Adipocyte (in vitro differentiated cells): Measurements from ENCODE around the gene RFT1.

Source experiments
- DNase-seq: peaks from one replicate; pipeline ENCODE4 v3.0.0-alpha.2; 2015; ENCODE audit warnings: low read depth
- H3K27me3 ChIP-seq: replicated peaks from 2 replicates; pipeline ENCODE4 v1.7.0; 2013; ENCODE audit warnings: mild to moderate bottlenecking, low read length, moderate library complexity; ENCODE audit not compliant: control insufficient read depth, insufficient read depth
- H3K36me3 ChIP-seq: 2 replicates; pipeline ENCODE4 v1.7.0; 2013; ENCODE audit warnings: low read length, mild to moderate bottlenecking, moderate library complexity; ENCODE audit not compliant: control insufficient read depth, insufficient read depth, severe bottlenecking
- H3K4me1 ChIP-seq: 2 replicates; pipeline ENCODE4 v1.7.0; 2013; ENCODE audit warnings: mild to moderate bottlenecking, low read length, moderate library complexity; ENCODE audit not compliant: control insufficient read depth, insufficient read depth
- H3K4me3 ChIP-seq: 2 replicates; pipeline ENCODE4 v1.7.0; 2013; ENCODE audit warnings: mild to moderate bottlenecking, low read length, moderate library complexity
- H3K9ac ChIP-seq: 2 replicates; pipeline ENCODE4 v1.7.0; 2013; ENCODE audit warnings: mild to moderate bottlenecking, low read length, moderate library complexity
- H3K9me3 ChIP-seq: 2 replicates; pipeline ENCODE4 v1.7.0; 2013; ENCODE audit warnings: mild to moderate bottlenecking, low read length, moderate library complexity; ENCODE audit not compliant: control insufficient read depth

RFT1 gene

DNA sequence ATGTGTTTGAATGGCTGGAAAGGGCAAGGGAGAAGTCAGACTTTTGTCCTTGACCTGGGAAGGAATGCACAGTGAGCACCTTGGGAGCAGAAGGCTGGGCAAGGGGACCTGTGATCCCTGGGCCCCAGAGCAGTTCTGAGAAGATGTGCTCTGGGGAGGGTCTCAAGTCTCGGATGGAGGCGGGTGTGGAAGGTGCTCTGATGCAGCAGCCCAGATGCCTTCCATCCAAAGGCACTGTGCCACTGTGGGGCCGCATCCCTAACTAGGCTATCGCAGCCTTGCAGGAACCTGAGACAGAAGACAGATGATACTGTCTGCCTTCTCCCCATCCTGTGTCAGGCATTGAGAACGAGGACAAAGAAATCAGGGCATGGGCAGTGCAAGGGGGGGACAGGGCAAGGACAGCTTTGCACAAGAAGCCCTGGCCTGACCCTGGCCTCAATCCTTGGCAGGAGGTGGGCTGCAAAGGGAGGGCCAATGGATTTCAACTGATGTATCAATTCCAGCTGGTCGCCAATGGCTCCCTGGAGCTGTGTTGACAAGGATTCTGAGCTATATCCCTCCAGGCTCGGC is 16.2 kb upstream of the RFT1 start:
- Histone ChIP-seq H3K4me3 (no peak overlapping the region), H3K9ac (no peak overlapping the region), H3K36me3 (no peaks in the 10 kb centered on the region), H3K4me1 (peaks cover 17% of the 10 kb centered on the region), H3K9me3 (no peaks in the 10 kb centered on the region), H3K27me3 (no peaks in the 10 kb centered on the region)
- no peak for DNase-seq

DNA sequence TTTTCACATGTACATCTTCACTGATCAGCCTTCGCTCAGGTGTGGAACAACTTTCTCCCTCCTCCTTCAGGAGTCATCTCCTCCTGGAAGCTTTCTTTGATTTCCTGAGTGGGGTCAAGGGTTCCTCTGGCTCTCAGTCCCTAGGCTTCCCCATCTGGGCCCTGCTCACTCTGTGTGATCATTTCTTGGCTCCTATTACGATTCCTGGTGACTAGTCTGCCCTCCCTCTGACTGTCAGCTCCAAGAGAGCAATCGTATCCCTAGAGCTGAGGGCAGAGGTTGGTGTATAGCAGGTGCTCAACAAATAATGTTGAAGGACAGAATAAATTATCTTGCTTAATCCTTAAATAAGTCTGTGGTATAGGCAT is 15.5 kb upstream of the RFT1 start:
- DNase-seq, result no peak
- Histone ChIP-seq H3K9ac (no peak overlapping the region), H3K4me3 (no peak overlapping the region), H3K4me1 (peaks cover 18% of the 10 kb centered on the region), H3K9me3 (no peaks in the 10 kb centered on the region), H3K27me3 (no peaks in the 10 kb centered on the region), H3K36me3 (no peaks in the 10 kb centered on the region)

DNA sequence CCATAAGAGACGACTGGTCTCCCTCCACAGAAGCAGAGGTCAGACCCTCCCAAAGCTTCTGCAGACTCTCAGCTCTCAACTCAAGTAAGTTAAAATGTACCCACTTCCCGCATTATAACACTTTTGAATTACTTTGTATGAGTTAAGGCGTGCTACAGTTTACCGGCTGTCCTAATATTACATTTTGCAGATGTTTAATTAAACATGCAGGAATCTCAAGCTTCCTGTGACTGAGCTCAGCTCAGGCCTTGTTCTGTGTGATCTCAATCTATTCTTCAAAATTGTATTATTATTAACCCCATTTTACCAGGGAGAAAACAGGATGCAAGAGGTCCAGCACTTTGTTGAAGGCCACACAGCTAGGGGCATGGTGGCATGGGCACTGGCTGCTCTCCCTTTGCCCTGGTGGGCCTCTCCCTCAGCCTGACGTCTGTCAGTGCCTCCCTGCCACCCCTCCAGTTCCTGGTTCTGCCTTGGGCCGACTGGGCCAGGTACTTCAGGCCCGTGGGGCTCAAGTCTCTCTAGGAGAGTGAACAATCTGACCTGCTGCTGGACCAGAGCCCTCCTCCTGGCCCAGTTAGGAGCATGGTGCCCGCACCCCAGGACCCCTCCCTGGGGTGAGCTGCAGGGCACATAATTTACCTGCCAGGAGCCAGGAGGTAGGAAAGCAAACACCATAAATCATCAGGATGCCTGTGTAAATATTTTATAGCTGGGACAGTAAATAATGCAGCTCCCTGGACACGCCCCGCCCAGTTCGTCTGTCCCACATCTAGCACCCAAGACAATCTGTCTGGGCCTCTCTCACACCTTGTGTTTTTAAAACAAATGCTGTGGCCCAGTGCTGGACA is 14.9 kb upstream of the RFT1 start:
- no peaks in the 10 kb centered on the region for H3K27me3 ChIP-seq

DNA sequence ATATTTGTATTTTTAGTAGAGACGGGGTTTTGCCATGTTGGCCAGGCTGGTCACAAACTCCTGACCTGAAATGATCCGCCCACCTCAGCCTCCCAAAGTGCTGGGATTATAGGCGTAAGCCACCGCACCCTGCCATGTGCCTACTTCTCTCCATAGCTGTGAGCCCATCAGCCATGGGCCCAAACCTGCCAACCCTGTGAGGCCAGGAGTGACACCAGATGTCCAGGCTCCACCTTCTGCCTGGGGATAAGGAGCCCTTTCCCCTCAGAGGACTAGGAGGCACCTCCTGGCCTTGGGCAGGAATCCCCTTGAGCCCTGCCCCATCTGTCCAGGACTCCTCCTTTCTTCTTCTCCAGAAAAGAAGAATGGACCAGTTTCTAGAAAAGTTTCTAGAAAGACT is 14.2 kb upstream of the RFT1 start:
- no peaks in the 10 kb centered on the region for H3K27me3 ChIP-seq
- no peaks in the 10 kb centered on the region for H3K36me3 ChIP-seq
- no peaks in the 10 kb centered on the region for H3K9me3 ChIP-seq
- H3K9ac ChIP-seq, result no peak overlapping the region
- H3K4me1 ChIP-seq, result peaks cover 10% of the 10 kb centered on the region
- no peak overlapping the region for H3K4me3 ChIP-seq
- DNase-seq, result no peak

More for the DNA sequence above, 14.9 kb upstream of the RFT1 start:
- no peaks in the 10 kb centered on the region for H3K9me3 ChIP-seq
- DNase-seq, result no peak
- H3K36me3 ChIP-seq, result no peaks in the 10 kb centered on the region
- no peak overlapping the region for H3K9ac ChIP-seq
- H3K4me3 ChIP-seq, result no peak overlapping the region
- peaks cover 17% of the 10 kb centered on the region for H3K4me1 ChIP-seq

DNA sequence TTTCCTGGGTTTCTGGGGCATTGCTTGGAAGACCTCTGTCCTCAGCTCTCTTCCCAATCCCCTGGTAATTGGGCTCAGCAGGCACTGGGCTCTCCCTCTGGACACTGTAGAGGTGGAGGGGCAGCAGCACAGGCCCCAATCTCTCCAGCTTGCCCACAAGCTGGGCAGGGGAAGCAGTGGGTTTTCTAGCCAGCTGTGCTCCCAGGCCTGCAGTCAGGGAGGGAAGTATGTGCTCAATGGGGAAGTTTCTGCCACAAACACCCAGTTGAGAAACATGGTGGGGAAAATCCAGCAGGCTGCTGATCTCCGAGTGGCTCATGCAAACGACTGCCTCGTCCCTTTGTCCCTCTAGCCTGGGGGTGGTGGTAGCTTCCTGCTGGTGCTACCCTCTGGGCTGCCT is 12.8 kb upstream of the RFT1 start:
- Histone ChIP-seq H3K4me3 (no peak overlapping the region), H3K27me3 (no peaks in the 10 kb centered on the region), H3K9ac (no peak overlapping the region), H3K4me1 (peaks cover 10% of the 10 kb centered on the region), H3K9me3 (no peaks in the 10 kb centered on the region), H3K36me3 (no peaks in the 10 kb centered on the region)
- no peak for DNase-seq

DNA sequence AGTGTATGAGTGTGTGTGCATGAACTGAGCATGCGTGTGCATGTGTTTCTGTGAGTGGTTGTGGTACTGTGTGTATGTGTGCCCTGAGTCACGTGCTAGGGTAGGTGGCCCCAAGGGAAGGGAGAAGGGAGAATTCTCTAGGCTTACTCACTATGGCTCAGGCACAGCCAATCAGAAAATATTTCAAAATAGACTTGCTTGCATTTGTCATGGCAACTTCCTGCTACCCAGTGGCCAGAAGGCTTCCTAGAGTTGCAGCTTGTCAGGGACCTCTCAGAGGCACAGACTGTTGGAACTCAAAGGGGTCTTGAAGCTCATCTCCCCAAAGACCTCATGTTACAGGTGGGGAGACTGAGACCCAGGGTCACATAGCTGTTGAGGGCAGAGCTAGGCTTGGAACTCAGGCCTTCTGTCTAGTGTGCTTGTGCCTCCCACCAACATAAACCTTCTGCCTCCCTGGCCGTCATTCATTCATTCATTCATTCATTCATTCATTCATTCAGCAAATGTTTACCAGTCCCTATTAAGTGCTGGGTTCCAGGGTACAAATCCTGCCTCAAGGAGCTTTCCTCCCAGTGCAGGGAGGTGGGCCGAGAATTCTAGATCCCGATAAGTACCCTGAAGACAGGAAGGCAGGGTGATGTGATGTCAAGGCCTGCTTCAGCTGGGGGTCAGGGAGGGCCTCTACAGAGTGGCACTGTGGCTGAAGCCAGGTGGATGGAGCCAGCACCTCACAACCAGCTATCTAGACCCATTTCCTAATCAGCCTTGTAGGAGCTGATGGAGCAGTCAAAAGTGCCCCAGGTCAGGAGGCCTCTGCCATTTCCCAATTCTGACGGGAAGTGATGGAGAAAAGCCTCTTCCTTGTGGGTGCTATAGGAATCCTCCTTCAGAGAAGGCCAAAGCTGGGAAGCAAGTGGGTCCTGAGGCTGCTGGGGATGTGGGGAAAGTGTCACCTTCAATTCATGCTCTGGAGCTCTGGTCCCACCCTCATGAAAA is 10.9 kb upstream of the RFT1 start:
- Histone ChIP-seq H3K9me3 (no peaks in the 10 kb centered on the region), H3K4me3 (no peak overlapping the region), H3K27me3 (no peaks in the 10 kb centered on the region), H3K9ac (no peak overlapping the region), H3K4me1 (peaks cover 10% of the 10 kb centered on the region), H3K36me3 (no peaks in the 10 kb centered on the region)
- DNase-seq, result peak; percentile 54

DNA sequence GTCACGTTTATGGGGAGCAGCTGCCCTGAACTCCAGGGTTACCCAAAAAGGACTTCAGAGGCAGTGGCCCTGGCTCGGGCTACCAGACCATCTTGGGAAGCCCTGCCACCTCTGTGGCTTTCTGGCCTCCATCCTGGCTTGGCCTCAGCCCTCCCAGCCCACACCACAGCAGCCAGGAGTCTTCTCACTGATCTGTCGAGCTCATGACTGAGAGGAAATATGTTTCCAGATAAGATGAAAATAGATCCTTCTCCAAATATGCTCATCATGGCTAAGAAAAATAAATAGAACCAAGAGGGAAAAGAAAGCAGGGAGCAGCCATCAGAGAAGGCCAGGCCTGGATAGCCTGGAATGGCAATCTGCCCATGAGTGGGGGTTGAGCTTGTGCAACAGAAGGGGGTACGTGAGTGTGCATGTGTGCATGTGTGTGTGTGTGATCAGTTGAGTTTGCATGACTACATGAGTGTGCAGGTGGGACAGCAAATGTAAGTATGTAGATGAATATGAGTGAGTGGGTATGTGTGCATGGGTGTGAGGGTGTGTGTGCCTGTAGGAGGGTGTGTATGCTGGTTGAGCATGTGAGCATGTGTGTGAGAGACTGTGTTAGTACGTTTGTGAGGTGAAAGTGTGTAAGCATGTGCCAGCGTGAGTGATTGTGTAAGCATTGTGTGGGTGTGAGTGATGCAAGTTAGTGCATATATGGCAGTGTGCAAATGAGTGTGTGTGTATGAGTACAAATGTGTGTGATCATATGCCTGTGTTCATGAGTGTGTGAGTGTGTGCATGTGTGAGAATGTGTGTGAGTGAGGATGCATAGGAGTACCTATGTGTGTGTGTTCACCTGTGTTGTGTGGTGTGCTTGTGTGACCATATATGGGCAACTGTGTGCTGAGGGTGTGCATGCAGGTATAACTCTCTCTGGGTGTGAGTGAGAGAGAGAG is 9.9 kb upstream of the RFT1 start:
- H3K9ac ChIP-seq, result no peak overlapping the region
- H3K4me1 ChIP-seq, result peaks cover 10% of the 10 kb centered on the region
- H3K9me3 ChIP-seq, result no peaks in the 10 kb centered on the region
- H3K36me3 ChIP-seq, result no peaks in the 10 kb centered on the region
- no peaks in the 10 kb centered on the region for H3K27me3 ChIP-seq
- DNase-seq, result no peak
- no peak overlapping the region for H3K4me3 ChIP-seq

DNA sequence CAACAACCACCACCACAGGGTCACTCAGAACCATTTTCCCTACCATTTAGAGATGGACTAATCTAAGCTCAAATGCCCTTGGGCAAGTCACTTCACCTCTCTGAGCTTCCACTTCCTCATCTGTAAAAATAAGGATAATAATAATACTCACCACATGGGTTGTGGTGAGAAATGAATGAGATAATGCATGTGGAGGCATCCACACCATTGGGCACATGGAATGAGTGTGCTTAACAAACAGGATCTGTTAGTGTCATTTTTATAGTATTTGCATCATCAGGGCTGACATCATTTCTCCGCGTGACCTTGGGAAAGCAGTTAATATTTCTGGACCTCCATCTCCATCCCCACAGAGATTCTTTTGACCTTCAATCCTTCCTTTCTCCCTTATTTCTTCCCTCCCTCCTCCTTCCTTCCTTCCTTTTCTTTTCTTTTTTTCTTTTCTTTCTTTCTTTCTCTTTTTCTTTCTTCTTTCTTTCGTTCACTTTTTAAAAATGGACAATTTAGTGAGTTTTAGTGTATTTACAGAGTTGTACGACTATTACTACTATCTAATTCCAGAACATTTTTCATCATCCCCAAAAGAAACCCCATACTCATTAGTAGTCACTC is 7.7 kb upstream of the RFT1 start:
- no peak for DNase-seq
- H3K9me3 ChIP-seq, result no peaks in the 10 kb centered on the region
- H3K4me1 ChIP-seq, result peaks cover 14% of the 10 kb centered on the region
- no peaks in the 10 kb centered on the region for H3K36me3 ChIP-seq
- H3K27me3 ChIP-seq, result no peaks in the 10 kb centered on the region
- no peak overlapping the region for H3K4me3 ChIP-seq
- H3K9ac ChIP-seq, result no peak overlapping the region

DNA sequence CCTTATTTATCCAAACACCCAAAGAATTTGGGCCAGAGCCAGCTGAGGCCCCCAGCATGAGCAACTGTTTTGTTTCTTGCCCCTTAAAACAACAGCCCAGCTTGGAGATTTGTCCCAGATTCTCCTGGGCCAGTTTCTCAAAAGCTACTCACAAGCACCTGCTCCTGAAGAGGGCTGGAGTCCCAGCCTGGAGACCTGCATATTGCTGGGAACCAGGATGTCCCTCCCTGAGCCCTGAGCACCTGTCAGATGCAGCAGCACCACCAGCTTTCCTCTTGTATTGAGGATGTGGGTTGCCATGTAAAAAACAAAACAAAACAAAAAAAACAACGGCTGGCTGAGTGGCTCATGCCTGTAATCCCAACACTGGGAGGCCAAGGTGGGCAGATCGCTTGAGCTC is 7.0 kb upstream of the RFT1 start:
- H3K9ac ChIP-seq, result no peak overlapping the region
- DNase-seq, result no peak

DNA sequence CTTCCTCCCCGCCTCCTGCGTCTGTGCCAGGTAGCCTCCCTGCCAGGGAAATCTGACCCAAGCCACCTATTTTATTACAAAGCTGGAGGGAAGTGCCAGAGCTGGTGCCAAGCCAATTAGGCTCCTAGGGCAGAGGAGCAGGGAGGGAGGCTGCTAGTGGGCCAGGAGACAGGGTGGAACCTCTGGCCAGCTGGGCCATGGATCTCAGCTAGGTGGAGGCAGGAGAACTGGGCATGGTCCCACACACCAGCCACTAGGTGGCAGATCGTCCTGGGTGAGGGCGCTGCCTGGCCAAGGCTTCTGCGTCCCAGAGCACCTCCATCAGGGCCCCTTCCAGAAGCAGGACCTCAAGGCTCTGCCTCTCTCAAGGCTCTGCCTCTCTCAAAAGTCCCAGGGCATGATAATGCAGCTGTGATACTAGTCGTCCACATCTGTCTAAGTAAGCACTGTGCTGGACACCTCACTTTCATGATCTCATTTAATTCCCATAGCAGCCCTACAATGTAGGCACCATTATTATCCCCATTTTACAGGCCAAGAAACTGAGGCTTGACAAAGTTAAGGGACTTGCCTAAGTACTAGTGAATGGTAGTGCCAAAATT is 4.5 kb upstream of the RFT1 start:
- no peaks in the 10 kb centered on the region for H3K36me3 ChIP-seq
- peak; percentile 83 for DNase-seq
- peaks cover 12% of the 10 kb centered on the region for H3K4me1 ChIP-seq
- no peaks in the 10 kb centered on the region for H3K9me3 ChIP-seq
- no peak overlapping the region for H3K9ac ChIP-seq
- H3K27me3 ChIP-seq, result no peaks in the 10 kb centered on the region
- no peak overlapping the region for H3K4me3 ChIP-seq

More for the DNA sequence above, 7.0 kb upstream of the RFT1 start:
- Histone ChIP-seq H3K4me1 (peaks cover 14% of the 10 kb centered on the region), H3K27me3 (no peaks in the 10 kb centered on the region), H3K36me3 (no peaks in the 10 kb centered on the region), H3K4me3 (no peak overlapping the region), H3K9me3 (no peaks in the 10 kb centered on the region)
